K562 (cell line): ENCODE results near the gene TRPV6. TPM values are rescaled to one million over a fixed set of nuclear protein-coding genes. Genes with fewer than 3 reads are reported as not detected.

ENCODE experiments used
- ATF3 ChIP-seq, 2 experiments: fragments of 450-650 bp in 1 of 2; sonication (generic) in 1 of 2; formaldehyde crosslinking in 1 of 2; IDR thresholded peaks in 1 of 2; conservative IDR thresholded peaks in 1 of 2; 2 replicates each; pipeline versions ENCODE4 v1.6.1 to v1.8.1; 2016 to 2023; ENCODE audit warnings: mild to moderate bottlenecking in 2 of 2, moderate library complexity in 2 of 2, inconsistent platforms in 1 of 2, missing genetic modification reagents in 1 of 2
- CBFA2T2 ChIP-seq: fragments of 450-650 bp; conservative IDR thresholded peaks from 2 replicates; pipeline ENCODE4 v1.6.1; 2017; ENCODE audit warnings: mild to moderate bottlenecking
- E2F5 ChIP-seq: sonication (generic); formaldehyde crosslinking; IDR thresholded peaks from 2 replicates; pipeline ENCODE4 v1.8.0; 2022; ENCODE audit warnings: mild to moderate bottlenecking, missing genetic modification reagents
- PHB ChIP-seq: fragments of 250-450 bp; sonication (Bioruptor Pico); IDR thresholded peaks from 2 replicates; pipeline ENCODE4 v1.5.0; 2021
- PRPF4 ChIP-seq: fragments of 200-400 bp; formaldehyde crosslinking; IDR thresholded peaks from one replicate; pipeline ENCODE4 v1.6.1; 2017; ENCODE audit warnings: low read length, low read depth, mild to moderate bottlenecking; ENCODE audit not compliant: insufficient read depth, poor library complexity, severe bottlenecking
- REST ChIP-seq, 2 experiments: fragments of 450-650 bp; formaldehyde crosslinking in 1 of 2; IDR thresholded peaks; 2 replicates each; pipeline versions ENCODE4 v1.4.0 to v1.6.1; 2014 to 2020; ENCODE audit warnings: mild to moderate bottlenecking in 2 of 2, borderline replicate concordance in 1 of 2, low read depth in 1 of 2
- SMC3 ChIP-seq: conservative IDR thresholded peaks from 2 replicates; pipeline ENCODE4 v1.6.1; 2011; ENCODE audit warnings: low read depth, low read length, improper control_type of control experiment; ENCODE audit not compliant: insufficient read depth
- THAP12 ChIP-seq: fragments of 250-450 bp; sonication (Bioruptor Pico); IDR thresholded peaks from 2 replicates; pipeline ENCODE4 v1.9.0; 2021; ENCODE audit warnings: mild to moderate bottlenecking, inconsistent platforms
- UBTF ChIP-seq, 2 experiments: IDR thresholded peaks; 2 replicates each; pipeline ENCODE4 v1.6.1; 2012; ENCODE audit warnings: improper control_type of control experiment in 2 of 2, low read depth in 2 of 2, low read length in 2 of 2, borderline replicate concordance in 1 of 2
- polyA plus RNA-seq, 8 experiments: library from polyadenylated mRNA; depleted of rRNA in 4 of 8; stranded (reverse) in 5 of 8; unstranded in 3 of 8; fragments of >200 nt; fragmentation: Nextera tagmentation in 2 of 8; fragmentation: Illumina TruSeq in 1 of 8; extraction: Ambion mirVana in 2 of 8; extraction: Trizol in 1 of 8; gene quantifications; 2 replicates each; pipeline versions ENCODE4 v1.2.1 to v1.2.3, GENCODE V29; 2011 to 2014; ENCODE audit warnings: inconsistent platforms in 1 of 8, missing spikeins in 1 of 8
- total RNA-seq, 7 experiments: library from RNA; depleted of rRNA in 6 of 7; stranded (reverse); fragments of >200 nt in 6 of 7; fragmentation: Illumina TruSeq in 2 of 7; extraction: Trizol in 2 of 7; gene quantifications; 2 replicates each; pipeline versions ENCODE4 v1.2.1 to v1.2.3, GENCODE V29; 2011 to 2021; ENCODE audit warnings: low replicate concordance in 1 of 7

TRPV6 gene
- total and polyA plus RNA-seq, 9 of the 15 experiments (the other 6 are each of a cell fraction or from before 2014, with no cell fraction given) = 0.04 to 0.36 (median 0.11) TPM

GRCh38 chr7:142853739-142854371 lies 31.7 kb downstream of the TRPV6 start (continued):
- TF ChIP-seq THAP12 (CRISPR knock-in tag) (no peak), UBTF (IDR thresholded peaks at IDR 0.05; ENCODE audit: borderline replicate concordance in 1 of 2, low read depth in 2 of 2, low read length in 2 of 2) (no peak; a peak in 1 of 4 replicates), PRPF4 (no peak), PHB (CRISPR knock-in tag) (no peak), CBFA2T2 (no peak), SMC3 (peak; percentile 77), REST (IDR thresholded peaks at IDR 0.05; ENCODE audit: borderline replicate concordance) (peak; percentile 80), REST (CRISPR knock-in tag; IDR thresholded peaks at IDR 0.05; ENCODE audit: low read depth) (0 out of 2 replicates have a peak, but pooled peaks have one; percentile 47), E2F5 (no peak), ATF3 (IDR thresholded peaks at IDR 0.05) (no peak), ATF3 (CRISPR knock-in tag; conservative IDR thresholded peaks at IDR 0.05) (0 out of 2 replicates have a peak, but pooled peaks have one; percentile 22)
